Ureter (tissue), 1 donor: ENCODE results near the gene UCP2. TPM values are rescaled to one million over a fixed set of nuclear protein-coding genes. Genes with fewer than 3 reads are reported as not detected.
"Not testable (repeated sequence)": the region's sequence is repeated elsewhere in the genome, so short reads cannot be mapped to it uniquely, and the experiment has no call there.

Experiments
- DNase-seq: peaks from one replicate; pipeline ENCODE4 v3.0.0-alpha.2; 2020; ENCODE audit warnings: low spot score
- total RNA-seq: library from RNA; stranded (reverse); gene quantifications from one replicate; pipeline ENCODE4 v1.2.4, GENCODE V29; 2023
- donor health status: DM: yes; HTN: yes; CAD: no.

Gene UCP2
- total RNA-seq, 1 donor from 2014 or later, result 269 TPM

GRCh38 chr11:73942010-73942409 lies 40.6 kb downstream of the UCP2 start:
- DNase-seq, result no peak

- no peak for DNase-seq
Measured at GRCh38 chr11:73940801-73941570, 41.7 kb downstream of the UCP2 start.

- DNase-seq, result no peak
Measured at GRCh38 chr11:73939096-73939495, 43.5 kb downstream of the UCP2 start.

- DNase-seq, result not testable (repeated sequence)
Measured at GRCh38 chr11:73936047-73936446, 46.6 kb downstream of the UCP2 start.

GRCh38 chr11:73932781-73933180 lies 49.9 kb downstream of the UCP2 start:
- DNase-seq, result no peak

- no peak for DNase-seq
Measured at GRCh38 chr11:73931951-73932350, 50.7 kb downstream of the UCP2 start.

- DNase-seq, result no peak
Measured at GRCh38 chr11:73931039-73931645, 51.5 kb downstream of the UCP2 start.

DNA sequence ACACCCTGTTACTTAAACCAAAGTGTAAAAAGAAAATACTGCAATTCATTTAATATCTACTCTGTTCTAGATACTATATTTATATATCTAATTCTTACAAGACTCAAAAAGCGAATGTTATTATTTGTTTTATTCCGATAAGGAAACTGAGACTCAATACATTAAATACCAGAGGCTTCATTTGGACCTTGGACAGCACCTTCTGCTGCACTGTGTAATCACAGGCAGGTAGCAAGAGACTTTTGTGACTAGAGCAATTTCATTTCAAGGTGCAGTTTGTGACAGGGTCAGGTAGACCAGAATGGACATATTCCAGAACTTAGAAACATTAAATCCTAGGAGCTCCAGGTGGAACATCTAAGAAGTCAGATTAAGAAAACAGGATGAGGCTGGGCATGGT lies 53.3 kb downstream of the UCP2 start:
- DNase-seq, result no peak

Other genes starting within 250 kb of the UCP2 start
- gene RAB6A, start 221.8 kb downstream of the UCP2 start, total RNA-seq, result 121 TPM
- 39.4 TPM for gene MRPL48, start 195.0 kb downstream of the UCP2 start, total RNA-seq
- 89.5 TPM for gene COA4, start 106.0 kb downstream of the UCP2 start, total RNA-seq
- gene PAAF1, start 105.8 kb downstream of the UCP2 start, total RNA-seq, result 24.6 TPM
- 2.0 TPM for gene DNAJB13, start 31.8 kb downstream of the UCP2 start, total RNA-seq
- 1.9 TPM for gene UCP3, start 26.2 kb upstream of the UCP2 start, total RNA-seq
- gene C2CD3, start 188.2 kb upstream of the UCP2 start, total RNA-seq, result 40.5 TPM
- 63.2 TPM for gene PPME1, start 188.4 kb upstream of the UCP2 start, total RNA-seq